IMR-90 (cell line): ENCODE data around the gene C2orf74. TPM values are rescaled to one million over a fixed set of nuclear protein-coding genes. Genes with fewer than 3 reads are reported as not detected.

Experiments used
- ATAC-seq: fragments of 200-7000 bp; cut with Tn5 transposase; 2 replicates; pipeline ENCODE4 v1.9.1; 2020; ENCODE audit warnings: low read depth, mild to moderate bottlenecking, moderate library complexity
- BruUV-seq: library from RNA; stranded (reverse); fragments of 400-500 nt; replicated peaks from 2 replicates; lab custom pipeline; 2021; lab: Mats Ljungman, UMichigan
- CTCF ChIA-PET: fragments of 300-600 bp; formaldehyde crosslinking; extraction: SDS; loops from one replicate; lab custom pipeline; 2021; ENCODE audit warnings: antibody characterized with exemption; lab: Yijun Ruan, JAX
- POLR2A ChIA-PET: fragments of 300-600 bp; sonication (Branson Sonifier 250); formaldehyde crosslinking; loops from one replicate; lab custom pipeline; 2022; ENCODE audit warnings: antibody characterized with exemption; ENCODE audit not compliant: unreplicated experiment; lab: Charles Lee
- DNase-seq: peaks from one replicate; pipeline ENCODE4 v3.0.0; 2013
- H2AFZ ChIP-seq: replicated peaks from 2 replicates; pipeline ENCODE3; 2013; ENCODE audit warnings: low read length, mild to moderate bottlenecking; ENCODE audit not compliant: poor library complexity
- H2AK5ac ChIP-seq: 2 replicates; pipeline ENCODE4 v1.6.1; 2013; ENCODE audit warnings: low read depth, low read length, inconsistent platforms
- H2AK9ac ChIP-seq: replicated peaks from 2 replicates; pipeline ENCODE3; 2013; ENCODE audit warnings: mild to moderate bottlenecking, low read depth, low read length, moderate library complexity; ENCODE audit not compliant: poor library complexity
- H2BK120ac ChIP-seq: 2 replicates; pipeline ENCODE4 v1.6.1; 2013; ENCODE audit warnings: low read depth, low read length, inconsistent platforms
- H2BK15ac ChIP-seq: 3 replicates; pipeline ENCODE4 v1.6.1; 2013; ENCODE audit warnings: low read depth, low read length, inconsistent platforms
- H2BK20ac ChIP-seq: 2 replicates; pipeline ENCODE4 v1.6.1; 2013; ENCODE audit warnings: low read depth, mild to moderate bottlenecking, inconsistent platforms, low read length, moderate library complexity
- H2BK5ac ChIP-seq: 2 replicates; pipeline ENCODE4 v1.6.1; 2013; ENCODE audit warnings: mild to moderate bottlenecking, low read depth, low read length, inconsistent platforms; ENCODE audit not compliant: poor library complexity, severe bottlenecking
- H3K14ac ChIP-seq: replicated peaks from 2 replicates; pipeline ENCODE4 v1.6.1; 2013; ENCODE audit warnings: low read depth, low read length, inconsistent platforms
- H3K18ac ChIP-seq: 2 replicates; pipeline ENCODE4 v1.6.1; 2013; ENCODE audit warnings: low read depth, low read length, control low read depth
- H3K23ac ChIP-seq: 2 replicates; pipeline ENCODE4 v1.6.1; 2013; ENCODE audit warnings: low read depth, low read length, inconsistent platforms
- H3K27ac ChIP-seq: 2 replicates; pipeline ENCODE4 v1.5.1; 2013; ENCODE audit warnings: mild to moderate bottlenecking, control low read depth, low read length; ENCODE audit not compliant: insufficient read depth
- H3K27me3 ChIP-seq: 2 replicates; pipeline ENCODE4 v1.6.1; 2013; ENCODE audit warnings: low read length; ENCODE audit not compliant: control insufficient read depth, insufficient read depth
- H3K36me3 ChIP-seq: 2 replicates; pipeline ENCODE4 v1.6.1; 2013; ENCODE audit warnings: low read length, mixed read lengths; ENCODE audit not compliant: control insufficient read depth, insufficient read depth
- H3K4ac ChIP-seq: 2 replicates; pipeline ENCODE4 v1.6.1; 2013; ENCODE audit warnings: low read depth, low read length, inconsistent platforms
- H3K4me1 ChIP-seq: 2 replicates; pipeline ENCODE4 v1.6.1; 2013; ENCODE audit warnings: low read length, mixed read lengths; ENCODE audit not compliant: control insufficient read depth, insufficient read depth
- H3K4me2 ChIP-seq: 2 replicates; pipeline ENCODE4 v1.6.1; 2013; ENCODE audit warnings: low read depth, mild to moderate bottlenecking, control low read depth, low read length, moderate library complexity
- H3K4me3 ChIP-seq: 2 replicates; pipeline ENCODE4 v1.5.1; 2013; ENCODE audit warnings: low read depth, mild to moderate bottlenecking, control low read depth, low read length, moderate library complexity; ENCODE audit not compliant: insufficient read depth
- H3K56ac ChIP-seq: 2 replicates; pipeline ENCODE4 v1.6.1; 2013; ENCODE audit warnings: low read length, inconsistent platforms; ENCODE audit not compliant: insufficient read depth; ENCODE audit errors: extremely low read depth
- H3K79me1 ChIP-seq, 2 experiments: 2 replicates each; pipeline ENCODE4 v1.6.1; 2013; ENCODE audit warnings: low read length in 2 of 2, inconsistent platforms in 1 of 2, low read depth in 1 of 2
- H3K9ac ChIP-seq: 2 replicates; pipeline ENCODE4 v1.6.1; 2013; ENCODE audit warnings: low read depth, low read length, control low read depth
- H3K9me1 ChIP-seq: 2 replicates; pipeline ENCODE4 v1.6.1; 2013; ENCODE audit warnings: low read length, inconsistent platforms; ENCODE audit not compliant: insufficient read depth
- H3K9me3 ChIP-seq: 2 replicates; pipeline ENCODE4 v1.6.1; 2013; ENCODE audit warnings: low read length; ENCODE audit not compliant: control insufficient read depth, insufficient read depth
- H4K20me1 ChIP-seq: 2 replicates; pipeline ENCODE4 v1.6.1; 2013; ENCODE audit warnings: low read length, inconsistent platforms; ENCODE audit not compliant: insufficient read depth
- H4K5ac ChIP-seq: 2 replicates; pipeline ENCODE4 v1.6.1; 2013; ENCODE audit warnings: mild to moderate bottlenecking, low read depth, low read length, control low read depth
- H4K8ac ChIP-seq, 2 experiments: 2 replicates each; pipeline ENCODE4 v1.6.1; 2013; ENCODE audit warnings: low read depth in 2 of 2, low read length in 2 of 2, control low read depth in 1 of 2, inconsistent platforms in 1 of 2
- H4K91ac ChIP-seq: 2 replicates; pipeline ENCODE4 v1.6.1; 2013; ENCODE audit warnings: low read depth, low read length, inconsistent platforms; ENCODE audit not compliant: insufficient read depth
- MAZ ChIP-seq: IDR thresholded peaks from 2 replicates; pipeline ENCODE4 v1.6.1; 2012; ENCODE audit warnings: low read depth, mild to moderate bottlenecking, low read length, improper control_type of control experiment, moderate library complexity, borderline replicate concordance
- MXI1 ChIP-seq: IDR thresholded peaks from 2 replicates; pipeline ENCODE4 v1.6.1; 2012; ENCODE audit warnings: low read depth, mild to moderate bottlenecking, low read length, moderate library complexity, borderline replicate concordance
- USF2 ChIP-seq: fragments of 150-350 bp; IDR thresholded peaks from 2 replicates; pipeline ENCODE4 v1.6.1; 2017; ENCODE audit warnings: mild to moderate bottlenecking, antibody characterized with exemption, low read length, low read depth
- WGBS, 2 experiments: methylation state at CpG; one replicate each; pipeline versions ENCODE4 v1.1.5 to v1.1.7; 2013; ENCODE audit warnings: missing lambda C conversion rate in 2 of 2; ENCODE audit not compliant: insufficient read length in 1 of 2; ENCODE audit errors: extremely low coverage in 2 of 2; 5-methylcytosine and 5-hydroxymethylcytosine counted together
- dilution Hi-C: fragments of 300-500 bp; cut with HindIII; formaldehyde crosslinking; loops from one replicate; pipeline ENCODE4 v1.14.3; 2018; ENCODE audit warnings: low sequenced_read_pairs; ENCODE audit not compliant: unreplicated experiment
- in situ Hi-C: fragments of 300-500 bp; cut with MboI; formaldehyde crosslinking; loops from 3 replicates; pipeline ENCODE4 v1.14.3; 2019; ENCODE audit warnings: low sequenced_read_pairs, inconsistent platforms, mixed read lengths
- intact Hi-C: fragments of 100-400 bp; cut with micrococcal nuclease; formaldehyde crosslinking; loops from 2 replicates; pipeline ENCODE4 v1.10.0; 2022
- polyA plus RNA-seq, 3 experiments: library from polyadenylated mRNA; depleted of rRNA; stranded (reverse); fragments of >200 nt; gene quantifications; 2 replicates each; pipeline ENCODE4 v1.2.3, GENCODE V29; 2012; ENCODE audit warnings: low replicate concordance in 1 of 3
- total RNA-seq: library from RNA; depleted of rRNA; stranded (reverse); fragments of >200 nt; gene quantifications from 2 replicates; pipeline ENCODE4 v1.2.3, GENCODE V29; 2012

Gene C2orf74
- total and polyA plus RNA-seq, 2 of the 4 experiments (the other 2 are of a cell fraction): 8.4 to 21.9 TPM

- no peak overlapping the region for H3K23ac ChIP-seq
- peaks cover 10 to 14% of the 10 kb centered on the region in 2 experiments; a peak in 3 of 4 replicates for H3K79me1 ChIP-seq
- no peak overlapping the region for H4K8ac ChIP-seq
- no peak overlapping the region for H3K4me2 ChIP-seq
- no peak overlapping the region for H2AFZ ChIP-seq
- H3K4me1 ChIP-seq: peaks cover 3% of the 10 kb centered on the region
- DNase-seq: no peak
- ATAC-seq: no peak
- no peak overlapping the region for H4K91ac ChIP-seq
- no peak overlapping the region for H4K5ac ChIP-seq
- no peaks in the 10 kb centered on the region for H3K9me3 ChIP-seq
- H3K18ac ChIP-seq: no peak overlapping the region
- TF ChIP-seq USF2 (no peak), MXI1 (no peak), MAZ (no peak)
- ChIA-PET CTCF (interaction anchor here (1.5 kb wide), 1 partner anchor 9 kb away, joined by 3 read pairs; no protein-coding TSS in a partner anchor), POLR2A (interaction anchor here (0.6 to 0.7 kb wide), 2 partner anchors 20 to 403 kb away, joined by 4 read pairs; no protein-coding TSS in a partner anchor)
- H3K4me3 ChIP-seq: no peak overlapping the region
- 0 out of 2 replicates have a peak, but pooled peaks cover 2% of the 10 kb centered on the region for H3K9me1 ChIP-seq
- no peak overlapping the region for H3K14ac ChIP-seq
- no peaks in the 10 kb centered on the region for H4K20me1 ChIP-seq
- no peak overlapping the region for H2AK5ac ChIP-seq
- H3K4ac ChIP-seq: no peak overlapping the region
- dilution Hi-C loops: no loop called here
- H2BK120ac ChIP-seq: no peak overlapping the region
- intact Hi-C loops: no loop called here
- in situ Hi-C loops: no loop called here
- H3K27me3 ChIP-seq: no peaks in the 10 kb centered on the region
- no peak overlapping the region for H2BK5ac ChIP-seq
- no TSS peak for BruUV-seq
- peaks cover 40% of the 10 kb centered on the region for H3K36me3 ChIP-seq
- H2BK15ac ChIP-seq: no peak overlapping the region
- H2AK9ac ChIP-seq: no peak overlapping the region
- H2BK20ac ChIP-seq: no peak overlapping the region
- H3K27ac ChIP-seq: no peak overlapping the region
- no CpG with 5 or more reads among the region's 7 CpGs for WGBS, 2 experiments
- H3K9ac ChIP-seq: no peak overlapping the region
- no peak overlapping the region for H3K56ac ChIP-seq
Observed at GRCh38 chr2:61205132-61205531, 43.1 kb downstream of the C2orf74 start.
